IMR-90 (cell line): ENCODE measurements around the gene RNF4. TPM values are rescaled to one million over a fixed set of nuclear protein-coding genes. Genes with fewer than 3 reads are reported as not detected.
A peak's percentile ranks its signal among the peaks of the same experiment; 100 is the strongest.

Experiments
- ATAC-seq: fragments of 200-7000 bp; cut with Tn5 transposase; 2 replicates; pipeline ENCODE4 v1.9.1; 2020; ENCODE audit warnings: low read depth, mild to moderate bottlenecking, moderate library complexity
- BruUV-seq: library from RNA; stranded (reverse); fragments of 400-500 nt; replicated peaks from 2 replicates; lab custom pipeline; 2021; lab: Mats Ljungman, UMichigan
- CTCF ChIA-PET: fragments of 300-600 bp; formaldehyde crosslinking; extraction: SDS; loops from one replicate; lab custom pipeline; 2021; ENCODE audit warnings: antibody characterized with exemption; lab: Yijun Ruan, JAX
- POLR2A ChIA-PET: fragments of 300-600 bp; sonication (Branson Sonifier 250); formaldehyde crosslinking; loops from one replicate; lab custom pipeline; 2022; ENCODE audit warnings: antibody characterized with exemption; ENCODE audit not compliant: unreplicated experiment; lab: Charles Lee
- DNase-seq: peaks from one replicate; pipeline ENCODE4 v3.0.0; 2013
- H2AFZ ChIP-seq: replicated peaks from 2 replicates; pipeline ENCODE3; 2013; ENCODE audit warnings: low read length, mild to moderate bottlenecking; ENCODE audit not compliant: poor library complexity
- H2AK5ac ChIP-seq: 2 replicates; pipeline ENCODE4 v1.6.1; 2013; ENCODE audit warnings: low read depth, low read length, inconsistent platforms
- H2AK9ac ChIP-seq: replicated peaks from 2 replicates; pipeline ENCODE3; 2013; ENCODE audit warnings: mild to moderate bottlenecking, low read depth, low read length, moderate library complexity; ENCODE audit not compliant: poor library complexity
- H2BK120ac ChIP-seq: 2 replicates; pipeline ENCODE4 v1.6.1; 2013; ENCODE audit warnings: low read depth, low read length, inconsistent platforms
- H2BK15ac ChIP-seq: 3 replicates; pipeline ENCODE4 v1.6.1; 2013; ENCODE audit warnings: low read depth, low read length, inconsistent platforms
- H2BK20ac ChIP-seq: 2 replicates; pipeline ENCODE4 v1.6.1; 2013; ENCODE audit warnings: low read depth, mild to moderate bottlenecking, inconsistent platforms, low read length, moderate library complexity
- H2BK5ac ChIP-seq: 2 replicates; pipeline ENCODE4 v1.6.1; 2013; ENCODE audit warnings: mild to moderate bottlenecking, low read depth, low read length, inconsistent platforms; ENCODE audit not compliant: poor library complexity, severe bottlenecking
- H3K14ac ChIP-seq: replicated peaks from 2 replicates; pipeline ENCODE4 v1.6.1; 2013; ENCODE audit warnings: low read depth, low read length, inconsistent platforms
- H3K18ac ChIP-seq: 2 replicates; pipeline ENCODE4 v1.6.1; 2013; ENCODE audit warnings: low read depth, low read length, control low read depth
- H3K23ac ChIP-seq: 2 replicates; pipeline ENCODE4 v1.6.1; 2013; ENCODE audit warnings: low read depth, low read length, inconsistent platforms
- H3K27ac ChIP-seq: 2 replicates; pipeline ENCODE4 v1.5.1; 2013; ENCODE audit warnings: mild to moderate bottlenecking, control low read depth, low read length; ENCODE audit not compliant: insufficient read depth
- H3K27me3 ChIP-seq: 2 replicates; pipeline ENCODE4 v1.6.1; 2013; ENCODE audit warnings: low read length; ENCODE audit not compliant: control insufficient read depth, insufficient read depth
- H3K36me3 ChIP-seq: 2 replicates; pipeline ENCODE4 v1.6.1; 2013; ENCODE audit warnings: low read length, mixed read lengths; ENCODE audit not compliant: control insufficient read depth, insufficient read depth
- H3K4ac ChIP-seq: 2 replicates; pipeline ENCODE4 v1.6.1; 2013; ENCODE audit warnings: low read depth, low read length, inconsistent platforms
- H3K4me1 ChIP-seq: 2 replicates; pipeline ENCODE4 v1.6.1; 2013; ENCODE audit warnings: low read length, mixed read lengths; ENCODE audit not compliant: control insufficient read depth, insufficient read depth
- H3K4me2 ChIP-seq: 2 replicates; pipeline ENCODE4 v1.6.1; 2013; ENCODE audit warnings: low read depth, mild to moderate bottlenecking, control low read depth, low read length, moderate library complexity
- H3K4me3 ChIP-seq: 2 replicates; pipeline ENCODE4 v1.5.1; 2013; ENCODE audit warnings: low read depth, mild to moderate bottlenecking, control low read depth, low read length, moderate library complexity; ENCODE audit not compliant: insufficient read depth
- H3K56ac ChIP-seq: 2 replicates; pipeline ENCODE4 v1.6.1; 2013; ENCODE audit warnings: low read length, inconsistent platforms; ENCODE audit not compliant: insufficient read depth; ENCODE audit errors: extremely low read depth
- H3K79me1 ChIP-seq, 2 experiments: 2 replicates each; pipeline ENCODE4 v1.6.1; 2013; ENCODE audit warnings: low read length in 2 of 2, inconsistent platforms in 1 of 2, low read depth in 1 of 2
- H3K9ac ChIP-seq: 2 replicates; pipeline ENCODE4 v1.6.1; 2013; ENCODE audit warnings: low read depth, low read length, control low read depth
- H3K9me1 ChIP-seq: 2 replicates; pipeline ENCODE4 v1.6.1; 2013; ENCODE audit warnings: low read length, inconsistent platforms; ENCODE audit not compliant: insufficient read depth
- H3K9me3 ChIP-seq: 2 replicates; pipeline ENCODE4 v1.6.1; 2013; ENCODE audit warnings: low read length; ENCODE audit not compliant: control insufficient read depth, insufficient read depth
- H4K20me1 ChIP-seq: 2 replicates; pipeline ENCODE4 v1.6.1; 2013; ENCODE audit warnings: low read length, inconsistent platforms; ENCODE audit not compliant: insufficient read depth
- H4K5ac ChIP-seq: 2 replicates; pipeline ENCODE4 v1.6.1; 2013; ENCODE audit warnings: mild to moderate bottlenecking, low read depth, low read length, control low read depth
- H4K8ac ChIP-seq, 2 experiments: 2 replicates each; pipeline ENCODE4 v1.6.1; 2013; ENCODE audit warnings: low read depth in 2 of 2, low read length in 2 of 2, control low read depth in 1 of 2, inconsistent platforms in 1 of 2
- H4K91ac ChIP-seq: 2 replicates; pipeline ENCODE4 v1.6.1; 2013; ENCODE audit warnings: low read depth, low read length, inconsistent platforms; ENCODE audit not compliant: insufficient read depth
- BHLHE40 ChIP-seq: fragments of 150-350 bp; IDR thresholded peaks from 2 replicates; pipeline ENCODE4 v1.6.1; 2016; ENCODE audit warnings: mild to moderate bottlenecking, low read depth, low read length
- CEBPB ChIP-seq: IDR thresholded peaks from 2 replicates; pipeline ENCODE4 v1.6.1; 2012; ENCODE audit warnings: low read depth, low read length, improper control_type of control experiment
- CHD1 ChIP-seq: IDR thresholded peaks from 2 replicates; pipeline ENCODE4 v1.6.1; 2012; ENCODE audit warnings: low read depth, low read length, improper control_type of control experiment
- CTCF ChIP-seq: conservative IDR thresholded peaks from 2 replicates; pipeline ENCODE4 v1.5.1; 2012; ENCODE audit warnings: mild to moderate bottlenecking, low read depth, low read length, improper control_type of control experiment
- ELK1 ChIP-seq: fragments of 150-350 bp; IDR thresholded peaks from 2 replicates; pipeline ENCODE4 v1.6.1; 2016; ENCODE audit warnings: low read depth, mild to moderate bottlenecking, low read length, moderate library complexity, borderline replicate concordance
- FOS ChIP-seq: fragments of 150-350 bp; IDR thresholded peaks from 2 replicates; pipeline ENCODE4 v1.6.1; 2016; ENCODE audit warnings: low read depth, low read length
- MAFK ChIP-seq: IDR thresholded peaks from 2 replicates; pipeline ENCODE4 v1.6.1; 2012; ENCODE audit warnings: low read depth, low read length, improper control_type of control experiment
- MAZ ChIP-seq: IDR thresholded peaks from 2 replicates; pipeline ENCODE4 v1.6.1; 2012; ENCODE audit warnings: low read depth, mild to moderate bottlenecking, low read length, improper control_type of control experiment, moderate library complexity, borderline replicate concordance
- MXI1 ChIP-seq: IDR thresholded peaks from 2 replicates; pipeline ENCODE4 v1.6.1; 2012; ENCODE audit warnings: low read depth, mild to moderate bottlenecking, low read length, moderate library complexity, borderline replicate concordance
- NFE2L2 ChIP-seq: fragments of 150-350 bp; IDR thresholded peaks from 2 replicates; pipeline ENCODE4 v1.6.1; 2016; ENCODE audit warnings: low read depth, mild to moderate bottlenecking, low read length
- POLR2A ChIP-seq: IDR thresholded peaks from 2 replicates; pipeline ENCODE4 v1.6.1; 2012; ENCODE audit warnings: mild to moderate bottlenecking, low read depth, low read length
- RAD21 ChIP-seq: IDR thresholded peaks from 2 replicates; pipeline ENCODE4 v1.6.1; 2012; ENCODE audit warnings: low read length, improper control_type of control experiment
- RCOR1 ChIP-seq: IDR thresholded peaks from 2 replicates; pipeline ENCODE4 v1.6.1; 2012; ENCODE audit warnings: mild to moderate bottlenecking, low read length, improper control_type of control experiment; ENCODE audit not compliant: insufficient replicate concordance
- RFX5 ChIP-seq: IDR thresholded peaks from 2 replicates; pipeline ENCODE4 v1.8.0; 2012; ENCODE audit warnings: low read depth, mild to moderate bottlenecking, low read length, moderate library complexity
- USF2 ChIP-seq: fragments of 150-350 bp; IDR thresholded peaks from 2 replicates; pipeline ENCODE4 v1.6.1; 2017; ENCODE audit warnings: mild to moderate bottlenecking, antibody characterized with exemption, low read length, low read depth
- WGBS, 2 experiments: methylation state at CpG; one replicate each; pipeline versions ENCODE4 v1.1.5 to v1.1.7; 2013; ENCODE audit warnings: missing lambda C conversion rate in 2 of 2; ENCODE audit not compliant: insufficient read length in 1 of 2; ENCODE audit errors: extremely low coverage in 2 of 2; 5-methylcytosine and 5-hydroxymethylcytosine counted together
- dilution Hi-C: fragments of 300-500 bp; cut with HindIII; formaldehyde crosslinking; loops from one replicate; pipeline ENCODE4 v1.14.3; 2018; ENCODE audit warnings: low sequenced_read_pairs; ENCODE audit not compliant: unreplicated experiment
- in situ Hi-C: fragments of 300-500 bp; cut with MboI; formaldehyde crosslinking; loops from 3 replicates; pipeline ENCODE4 v1.14.3; 2019; ENCODE audit warnings: low sequenced_read_pairs, inconsistent platforms, mixed read lengths
- intact Hi-C: fragments of 100-400 bp; cut with micrococcal nuclease; formaldehyde crosslinking; loops from 2 replicates; pipeline ENCODE4 v1.10.0; 2022
- polyA plus RNA-seq, 3 experiments: library from polyadenylated mRNA; depleted of rRNA; stranded (reverse); fragments of >200 nt; gene quantifications; 2 replicates each; pipeline ENCODE4 v1.2.3, GENCODE V29; 2012; ENCODE audit warnings: low replicate concordance in 1 of 3
- total RNA-seq: library from RNA; depleted of rRNA; stranded (reverse); fragments of >200 nt; gene quantifications from 2 replicates; pipeline ENCODE4 v1.2.3, GENCODE V29; 2012

Gene RNF4
- total and polyA plus RNA-seq, 2 of the 4 experiments (the other 2 are of a cell fraction), result 63.8 to 73.8 TPM

GRCh38 chr4:2489841-2490552 lies 21.1 kb downstream of the RNF4 start:
- H2AK5ac ChIP-seq, result peak overlapping the region; percentile 20; the same call in 1 of the 2 replicates
- no TSS peak for BruUV-seq
- no peak overlapping the region for H3K4me3 ChIP-seq
- H3K56ac ChIP-seq, result no peak overlapping the region
- no peak overlapping the region; the same call in 1 of the 2 replicates for H3K23ac ChIP-seq
- H2BK120ac ChIP-seq, result peak overlapping the region; percentile 53
- no peak overlapping the region for H3K9ac ChIP-seq
- H3K9me1 ChIP-seq, result peaks cover 48% of the 10 kb centered on the region
- H3K4me1 ChIP-seq, result peaks cover 4% of the 10 kb centered on the region
- ATAC-seq (peak; percentile 10; the same call in 1 of the 2 replicates), DNase-seq (no peak)
- in situ Hi-C loops, result no loop called here
- H3K4ac ChIP-seq, result peak overlapping the region; percentile 43
- H3K36me3 ChIP-seq, result peaks cover 31% of the 10 kb centered on the region
- POLR2A ChIA-PET, result no interaction called here
- H4K20me1 ChIP-seq, result peaks cover 82% of the 10 kb centered on the region
- WGBS, 2 experiments, result no CpG with 5 or more reads among the region's 9 CpGs
- H4K5ac ChIP-seq, result no peak overlapping the region
- H4K91ac ChIP-seq, result peak overlapping the region; percentile 63; the same call in 1 of the 2 replicates
- dilution Hi-C loops, result no loop called here
- no peak overlapping the region for H3K4me2 ChIP-seq
- no peaks in the 10 kb centered on the region for H3K27me3 ChIP-seq
- CTCF ChIA-PET, result no interaction called here
- peak overlapping the region in 1 of 2 experiments; percentile 29; a peak in 1 of 4 replicates for H4K8ac ChIP-seq
- no peak overlapping the region for H3K14ac ChIP-seq
- H3K79me1 ChIP-seq, result peaks cover 27 to 81% of the 10 kb centered on the region in 2 experiments
- intact Hi-C loops, result no loop called here
- no peak overlapping the region for H2BK20ac ChIP-seq
- peak overlapping the region; percentile 76 for H2AK9ac ChIP-seq
- H2AFZ ChIP-seq, result no peak overlapping the region
- H2BK15ac ChIP-seq, result no peak overlapping the region
- peak overlapping the region; percentile 31; the same call in 1 of the 2 replicates for H3K27ac ChIP-seq
- H3K9me3 ChIP-seq, result no peaks in the 10 kb centered on the region
- peak overlapping the region; percentile 50 for H2BK5ac ChIP-seq
- H3K18ac ChIP-seq, result no peak overlapping the region
- TF ChIP-seq RAD21 (no peak), MAZ (no peak), FOS (no peak), POLR2A (no peak), MXI1 (no peak), NFE2L2 (no peak), USF2 (no peak), BHLHE40 (no peak), CEBPB (no peak), CTCF (no peak), RFX5 (no peak), CHD1 (no peak), RCOR1 (no peak), ELK1 (no peak), MAFK (no peak)
